A549 (cell line): ENCODE data around the gene TAF12. TPM values are rescaled to one million over a fixed set of nuclear protein-coding genes. Genes with fewer than 3 reads are reported as not detected.
A peak's percentile ranks its signal among the peaks of the same experiment; 100 is the strongest.
"Not testable (repeated sequence)": the region's sequence is repeated elsewhere in the genome, so short reads cannot be mapped to it uniquely, and the experiment has no call there.

Experiments used
- ATAC-seq, 2 experiments: fragments of 200-7000 bp in 1 of 2; fragments of >200 bp in 1 of 2; cut with Nextera tagmentation in 1 of 2; cut with Tn5 transposase in 1 of 2; 3 replicates each; pipeline versions ENCODE4 v1.8.0 to v1.9.1; 2018 to 2020; ENCODE audit warnings: mild to moderate bottlenecking in 1 of 2, moderate library complexity in 1 of 2
- CTCF ChIA-PET: fragments of 300-600 bp; sonication (Branson Sonifier 250); formaldehyde crosslinking; extraction: SDS; loops from one replicate; lab custom pipeline; 2021; ENCODE audit warnings: antibody characterized with exemption, inconsistent platforms; lab: Yijun Ruan, JAX
- POLR2A ChIA-PET: fragments of 350-600 bp; formaldehyde crosslinking; extraction: SDS; loops from one replicate; lab custom pipeline; 2021; ENCODE audit warnings: antibody characterized with exemption, inconsistent platforms; lab: Yijun Ruan, JAX
- DNase-seq, 2 experiments: peaks; one replicate each; pipeline versions ENCODE4 v3.0.0 to v3.0.0-alpha.2; 2011 to 2016; ENCODE audit warnings: low read depth in 1 of 2, low spot score in 1 of 2
- FAIRE-seq: peaks from 2 replicates; lab custom pipeline; 2011; peaks lifted over from hg19 to GRCh38; lab: Jason Lieb, UNC
- H3K27ac ChIP-seq, 2 experiments: fragments of >200 bp; sonication (Bioruptor Twin); formaldehyde crosslinking; 3 replicates each; pipeline ENCODE4 v1.5.1; 2016 to 2017
- H3K4me1 ChIP-seq: fragments of >200 bp; sonication (Bioruptor Twin); formaldehyde crosslinking; 3 replicates; pipeline ENCODE4 v1.6.1; 2016
- H3K4me2 ChIP-seq: fragments of >200 bp; sonication (Bioruptor Twin); formaldehyde crosslinking; 3 replicates; pipeline ENCODE4 v1.6.1; 2016
- H3K4me3 ChIP-seq: fragments of >200 bp; sonication (Bioruptor Twin); formaldehyde crosslinking; 3 replicates; pipeline ENCODE4 v1.5.1; 2016
- H3K9me3 ChIP-seq: fragments of >200 bp; sonication (Bioruptor Twin); formaldehyde crosslinking; 3 replicates; pipeline ENCODE4 v1.6.1; 2016
- CTCF ChIP-seq: fragments of >200 bp; sonication (Bioruptor Twin); formaldehyde crosslinking; IDR thresholded peaks from 3 replicates; pipeline ENCODE4 v1.5.1; 2016
- EP300 ChIP-seq, 2 experiments: fragments of >200 bp; sonication (Bioruptor Twin); formaldehyde crosslinking; IDR thresholded peaks; 2 replicates in 1 of 2; 3 replicates in 1 of 2; pipeline ENCODE4 v1.6.1; 2016 to 2017
- HMGXB4 ChIP-seq: fragments of 250-450 bp; sonication (Bioruptor Pico); IDR thresholded peaks from 2 replicates; pipeline ENCODE4 v1.5.0; 2021; ENCODE audit warnings: mild to moderate bottlenecking, moderate library complexity, borderline replicate concordance
- JUNB ChIP-seq: fragments of >200 bp; sonication (Bioruptor Twin); formaldehyde crosslinking; IDR thresholded peaks from 2 replicates; pipeline ENCODE4 v1.6.1; 2016
- KDM1A ChIP-seq: fragments of 200-600 bp; sonication (generic); IDR thresholded peaks from 2 replicates; pipeline ENCODE4 v1.6.1; 2016; ENCODE audit warnings: low read depth, mild to moderate bottlenecking
- MYC ChIP-seq: IDR thresholded peaks from 2 replicates; pipeline ENCODE4 v1.6.1; 2012; ENCODE audit warnings: mild to moderate bottlenecking, inconsistent platforms, low read length, improper control_type of control experiment, borderline replicate concordance
- PBX3 ChIP-seq: IDR thresholded peaks from 2 replicates; pipeline ENCODE4 v1.6.1; 2012
- RAD21 ChIP-seq, 2 experiments: fragments of >200 bp in 1 of 2; sonication (Bioruptor Twin) in 1 of 2; formaldehyde crosslinking in 1 of 2; IDR thresholded peaks in 1 of 2; conservative IDR thresholded peaks in 1 of 2; 2 replicates in 1 of 2; 3 replicates in 1 of 2; pipeline ENCODE4 v1.6.1; 2012 to 2018; ENCODE audit warnings: inconsistent platforms in 1 of 2
- REST ChIP-seq: fragments of 200-600 bp; sonication (generic); IDR thresholded peaks from 2 replicates; pipeline ENCODE4 v1.6.1; 2016; ENCODE audit warnings: antibody characterized with exemption, mild to moderate bottlenecking, moderate library complexity
- SMC3 ChIP-seq: fragments of >200 bp; sonication (Bioruptor Twin); formaldehyde crosslinking; IDR thresholded peaks from 3 replicates; pipeline ENCODE4 v1.6.1; 2018; ENCODE audit warnings: inconsistent platforms
- ZFP36 ChIP-seq: fragments of 450-650 bp; IDR thresholded peaks from 2 replicates; pipeline ENCODE4 v1.6.1; 2014; ENCODE audit warnings: borderline replicate concordance; ENCODE audit not compliant: partially characterized antibody
- WGBS: methylation state at CpG from one replicate; pipeline ENCODE4 v1.1.6; 2017; ENCODE audit errors: missing lambda C conversion rate; 5-methylcytosine and 5-hydroxymethylcytosine counted together
- polyA plus RNA-seq, 4 experiments: library from polyadenylated mRNA; depleted of rRNA in 3 of 4; stranded (reverse); fragments of >200 nt; fragmentation: RNase III in 1 of 4; extraction: RNeasy Plus Mini Kit Qiagen cat#74134 plus additional on column Dnase treatment in 1 of 4; gene quantifications; 2 replicates in 3 of 4; 3 replicates in 1 of 4; pipeline ENCODE4 v1.2.3, GENCODE V29; 2011 to 2017

The TAF12 gene
- polyA plus RNA-seq, 2 of the 4 experiments (the other 2 are of a cell fraction), result 15.8 to 38.3 TPM

- no peak for FAIRE-seq
- CTCF ChIA-PET, result interaction anchor here (0.7 to 1.3 kb wide), 2 partner anchors 80 to 221 kb away, joined by 3 read pairs; no protein-coding TSS in a partner anchor
- no peaks in the 10 kb centered on the region for H3K9me3 ChIP-seq
- no peak overlapping the region for H3K27ac ChIP-seq
- DNase-seq, result no peak
- POLR2A ChIA-PET, result interaction anchor here (0.5 to 0.9 kb wide), 2 partner anchors 8 to 22 kb away, joined by 6 to 8 read pairs; partner anchors contain the start of gene RNU11
- H3K4me3 ChIP-seq, result no peak overlapping the region
- 81% methylated on average over 6 of the region's 6 CpGs for WGBS
- ATAC-seq, result no peak
- no peak for TF ChIP-seq KDM1A
- TF ChIP-seq MYC, result no peak
- no peak for TF ChIP-seq JUNB
- H3K4me2 ChIP-seq, result no peak overlapping the region
- no peaks in the 10 kb centered on the region for H3K4me1 ChIP-seq
Observed at GRCh38 chr1:28656335-28656734, 13.5 kb upstream of the TAF12 start.

- ChIA-PET CTCF (interaction anchor here (0.6 to 0.7 kb wide), 2 partner anchors 13 to 115 kb away, joined by 3 to 4 read pairs; partner anchors contain the start of gene GMEB1), POLR2A (interaction anchor here (0.5 to 0.9 kb wide), 2 partner anchors 7 to 21 kb away, joined by 6 to 8 read pairs; partner anchors contain the start of gene RNU11)
Observed at GRCh38 chr1:28655448-28656311, 12.8 kb upstream of the TAF12 start.

GRCh38 chr1:28653870-28654269 is 11.0 kb upstream of the TAF12 start:
- H3K4me1 ChIP-seq, FAIRE-seq, POLR2A ChIA-PET, H3K4me2 ChIP-seq, CTCF ChIA-PET: not testable (repeated sequence)
- 45% methylated on average over 3 of the region's 3 CpGs for WGBS
- TF ChIP-seq CTCF (peak; percentile 24; the same call in 2 of the 3 replicates), RAD21 (conservative IDR thresholded peaks at IDR 0.05 in 1 of 2, IDR thresholded peaks at IDR 0.05 in 1 of 2) (peak; percentile 21 to 60; a peak in 2 of 5 replicates)
- TF ChIP-seq, all 56 proteins: peak for 2; not testable (repeated sequence) for 54
- H3K27ac ChIP-seq, H3K4me3 ChIP-seq, H3K9me3 ChIP-seq: not testable (repeated sequence)
- ATAC-seq, result peak in 1 of 2 experiments; percentile 55; a peak in 3 of 6 replicates
- DNase-seq, result peak in 1 of 2 experiments; percentile 56

More at GRCh38 chr1:28655448-28656311, 12.8 kb upstream of the TAF12 start:
- H3K9me3 ChIP-seq, H3K4me1 ChIP-seq, H3K27ac ChIP-seq, FAIRE-seq, DNase-seq, H3K4me2 ChIP-seq, H3K4me3 ChIP-seq, ATAC-seq: not testable (repeated sequence)
- 86% methylated on average over 9 of the region's 10 CpGs for WGBS

GRCh38 chr1:28653063-28653462 is 10.2 kb upstream of the TAF12 start:
- FAIRE-seq, H3K9me3 ChIP-seq, H3K4me3 ChIP-seq, ATAC-seq, CTCF ChIA-PET, DNase-seq, POLR2A ChIA-PET, H3K4me2 ChIP-seq, H3K27ac ChIP-seq, H3K4me1 ChIP-seq: not testable (repeated sequence)
- 73% methylated on average over 12 of the region's 13 CpGs for WGBS

GRCh38 chr1:28648474-28649198 is 5.8 kb upstream of the TAF12 start, which contains the start of gene RNU11:
RNU11 (plus strand) TSS chr1:28648600.
- Histone ChIP-seq H3K4me3 (peak within 1 kb of the TSS; percentile 40), H3K4me2 (peak within 1 kb of the TSS; percentile 78), H3K9me3 (no peaks in the 10 kb centered on the region), H3K4me1 (peaks cover 15% of the 10 kb centered on the region; the same call in 2 of the 3 replicates), H3K27ac (peak within 1 kb of the TSS; percentile 96 to 97)
- DNase-seq (peak; percentile 77 to 97), FAIRE-seq (no peak), ATAC-seq (peak; percentile 88 to 93)
- ChIA-PET POLR2A (interaction anchor here (0.6 to 2.1 kb wide), 21 partner anchors 8 to 399 kb away, joined by 3 to 23 read pairs (median 4); partner anchors contain the start of genes GMEB1, MED18, SESN2 and TRNAU1AP), CTCF (interaction anchor here (0.6 to 1.9 kb wide), 3 partner anchors 29 to 228 kb away, joined by 3 to 9 read pairs (median 3); partner anchors contain the start of gene YTHDF2)
- 2% methylated on average over 28 of the region's 28 CpGs for WGBS
- TF ChIP-seq SMC3 (no peak), EP300 (IDR thresholded peaks at IDR 0.05) (0 out of 5 replicates have a peak, but pooled peaks of 1 of the 2 experiments have one; percentile 29), PBX3 (peak; percentile 92), HMGXB4 (CRISPR knock-in tag) (peak; percentile 96), REST (peak; percentile 88), ZFP36 (no peak)
